NCI-H2107 treated with DMSO at 0.1 percent for 48 hours (cell line): ENCODE results near the gene NCOA1.
A peak's percentile ranks its signal among the peaks of the same experiment; 100 is the strongest.
"Not testable (repeated sequence)": the region's sequence is repeated elsewhere in the genome, so short reads cannot be mapped to it uniquely, and the experiment has no call there.

Experiments
- DNase-seq: peaks from one replicate; lab custom pipeline; 2025; ENCODE audit not compliant: unreplicated experiment; lab: John Stamatoyannopoulos, UW

NCOA1 gene

DNA sequence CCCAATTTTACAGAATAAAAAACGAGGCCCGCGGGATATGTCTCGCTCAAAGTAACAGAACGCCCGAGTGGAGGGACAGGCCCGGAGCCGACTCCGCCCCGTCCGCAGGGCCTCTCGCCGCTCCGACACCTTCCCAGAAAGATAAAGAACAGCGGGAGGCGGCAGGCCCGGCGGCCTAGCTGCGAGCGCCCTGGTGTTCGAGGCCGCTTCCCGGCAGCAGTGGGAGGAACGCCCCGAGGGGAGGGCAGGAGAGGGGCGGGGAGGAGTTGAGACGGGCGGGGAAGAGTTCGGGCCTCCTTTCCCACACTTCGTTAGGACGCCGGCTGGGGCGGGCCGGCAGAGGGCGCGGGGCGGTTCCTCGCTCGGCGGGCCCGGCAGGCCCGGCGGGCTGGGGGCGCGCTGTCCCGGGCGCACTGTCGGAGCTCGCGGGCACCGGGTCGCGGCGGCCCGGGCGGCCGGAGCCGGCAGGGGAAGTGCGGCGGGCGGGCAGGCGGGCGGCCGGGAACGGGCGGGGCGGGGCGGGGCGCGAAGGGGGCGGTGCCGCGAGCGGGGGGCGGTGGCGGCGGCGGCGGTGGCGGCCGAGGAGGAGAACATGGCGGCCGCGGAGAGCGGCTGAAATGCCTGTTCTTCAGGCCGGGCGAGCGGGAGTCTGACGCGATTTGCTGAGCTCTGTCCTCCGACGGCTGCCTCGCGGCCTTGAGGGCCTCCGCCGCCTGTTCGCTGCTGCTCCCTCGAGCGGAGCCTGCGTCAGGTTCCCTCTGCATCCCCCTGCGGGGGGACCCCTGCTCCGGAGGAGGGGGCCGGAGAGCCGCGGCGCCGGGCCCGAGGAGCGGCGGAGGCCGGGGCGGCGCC lies at the start of gene NCOA1:
Gene NCOA1 (plus strand): TSS at position 565 of the 852 bp plus-strand sequence. CDS start 167,424 bp downstream, outside the sequence.
- DNase-seq: peak; percentile 64

DNA sequence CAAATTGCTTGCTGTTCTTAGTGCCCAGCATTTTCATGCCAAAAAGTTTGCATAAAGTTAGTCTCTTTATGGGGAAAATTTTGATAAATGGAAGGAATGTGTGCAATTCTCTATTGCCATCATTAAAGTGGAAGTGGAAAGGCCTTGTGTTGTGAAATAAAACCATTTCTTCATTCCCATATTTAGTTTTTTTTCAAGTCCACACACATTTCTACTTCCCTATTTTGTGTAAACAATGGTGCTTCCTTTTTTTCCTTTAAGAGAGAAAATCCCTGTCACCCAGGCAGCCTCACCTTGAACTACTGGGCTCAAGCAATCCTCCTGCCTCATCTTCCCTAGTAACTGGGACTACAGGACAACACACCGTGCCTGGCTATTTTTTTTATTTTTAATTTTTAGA lies 42.3 kb upstream of the NCOA1 start:
- DNase-seq: no peak

DNA sequence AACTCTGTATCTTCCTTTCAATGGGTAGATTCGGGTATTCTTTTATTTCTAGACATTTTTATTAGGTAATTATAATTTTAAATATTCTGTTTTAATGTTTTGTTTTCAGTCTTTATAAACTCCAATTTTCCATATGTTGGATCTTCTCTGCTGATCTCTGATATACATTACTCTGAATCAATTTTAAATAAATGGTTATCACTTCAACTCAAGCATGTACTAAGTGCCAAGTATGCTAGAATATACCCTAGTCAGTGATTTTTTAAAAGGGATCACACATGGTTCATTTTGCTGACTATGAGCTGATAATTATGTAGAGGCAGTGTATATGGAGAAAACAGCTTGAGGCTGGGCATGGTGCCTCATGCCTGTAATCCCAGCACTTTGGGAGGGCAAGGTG lies 41.7 kb upstream of the NCOA1 start:
- DNase-seq: no peak

DNA sequence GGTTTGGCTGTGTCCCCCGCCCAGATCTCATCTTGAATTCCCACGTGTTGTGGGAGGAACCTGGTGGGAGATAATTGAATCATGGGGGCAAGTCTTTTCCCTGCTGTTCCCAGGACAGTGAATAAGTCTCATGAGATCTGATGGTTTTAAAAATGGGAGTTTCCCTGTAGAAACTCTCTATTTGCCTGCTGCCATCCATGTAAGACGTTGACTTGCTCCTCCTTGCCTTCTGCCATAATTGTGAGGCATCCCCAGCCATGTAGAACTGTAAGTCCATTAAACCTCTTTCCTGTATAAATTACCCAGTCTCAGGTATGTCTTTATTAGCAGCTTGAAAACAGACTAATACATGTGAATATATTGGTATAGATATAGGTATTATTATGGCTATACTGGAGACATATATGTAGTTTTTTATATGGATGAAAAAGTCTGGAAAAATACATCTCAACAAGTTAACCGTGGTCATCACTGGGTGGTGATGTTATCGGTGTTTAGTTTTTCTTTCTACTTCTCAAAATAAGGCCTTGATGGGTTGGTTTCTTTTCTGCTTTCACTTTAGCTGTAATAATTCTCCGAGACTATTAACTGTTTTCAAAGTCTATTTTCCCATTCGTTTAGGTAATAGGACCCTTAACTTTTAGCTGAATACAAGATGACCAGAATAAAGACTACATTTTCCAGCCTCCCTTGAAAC lies 39.1 kb upstream of the NCOA1 start:
- no peak for DNase-seq

GRCh38 chr2:24452502-24452885 lies 38.6 kb upstream of the NCOA1 start:
- DNase-seq: no peak

GRCh38 chr2:24453379-24454073 lies 37.5 kb upstream of the NCOA1 start:
- DNase-seq: no peak

GRCh38 chr2:24454294-24454693 lies 36.8 kb upstream of the NCOA1 start:
- no peak for DNase-seq

DNA sequence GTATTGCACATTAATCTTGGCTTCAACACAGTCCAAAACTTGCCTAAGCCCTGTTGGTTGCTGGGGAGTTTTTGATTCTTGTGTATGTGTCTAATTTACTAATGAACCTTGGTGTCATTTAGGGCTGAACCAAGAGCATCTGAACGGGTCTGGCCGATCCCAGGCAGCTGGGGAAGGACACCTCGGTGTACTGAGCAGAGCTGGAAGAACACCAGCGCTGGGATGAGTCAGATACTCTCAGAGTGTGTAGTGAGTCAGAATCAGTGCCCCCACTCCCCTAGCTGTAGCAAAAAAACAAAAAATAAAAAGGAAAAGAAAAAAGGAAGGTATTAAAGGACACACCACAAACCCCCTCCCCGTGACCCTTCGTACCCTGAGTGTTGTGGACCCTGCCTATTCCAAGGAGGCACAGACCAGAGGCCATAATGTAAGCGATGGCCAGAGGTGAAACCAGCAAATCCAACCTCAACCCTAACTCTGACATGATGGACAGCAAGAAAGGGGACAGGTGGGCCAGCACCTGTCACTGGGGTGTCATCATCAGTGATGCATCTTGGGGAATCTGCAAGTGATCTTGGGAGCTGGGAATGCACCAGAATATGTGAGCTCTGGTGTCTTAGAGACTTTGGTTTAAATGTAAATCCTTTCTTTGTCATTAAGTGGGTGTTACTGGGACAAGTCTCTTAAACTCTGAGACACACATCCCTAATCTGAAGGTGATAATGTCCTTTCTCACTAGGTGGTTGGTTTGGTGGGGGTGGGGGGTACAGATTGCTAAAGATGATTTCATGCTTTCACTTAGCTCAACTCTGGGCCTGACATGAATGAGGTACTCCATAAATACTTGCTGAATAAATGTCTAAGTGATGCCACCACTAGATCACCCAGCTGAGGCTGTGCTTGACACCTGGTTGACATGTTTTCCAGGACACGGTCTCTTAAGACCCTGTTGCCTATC lies 34.2 kb upstream of the NCOA1 start:
- no peak for DNase-seq

DNA sequence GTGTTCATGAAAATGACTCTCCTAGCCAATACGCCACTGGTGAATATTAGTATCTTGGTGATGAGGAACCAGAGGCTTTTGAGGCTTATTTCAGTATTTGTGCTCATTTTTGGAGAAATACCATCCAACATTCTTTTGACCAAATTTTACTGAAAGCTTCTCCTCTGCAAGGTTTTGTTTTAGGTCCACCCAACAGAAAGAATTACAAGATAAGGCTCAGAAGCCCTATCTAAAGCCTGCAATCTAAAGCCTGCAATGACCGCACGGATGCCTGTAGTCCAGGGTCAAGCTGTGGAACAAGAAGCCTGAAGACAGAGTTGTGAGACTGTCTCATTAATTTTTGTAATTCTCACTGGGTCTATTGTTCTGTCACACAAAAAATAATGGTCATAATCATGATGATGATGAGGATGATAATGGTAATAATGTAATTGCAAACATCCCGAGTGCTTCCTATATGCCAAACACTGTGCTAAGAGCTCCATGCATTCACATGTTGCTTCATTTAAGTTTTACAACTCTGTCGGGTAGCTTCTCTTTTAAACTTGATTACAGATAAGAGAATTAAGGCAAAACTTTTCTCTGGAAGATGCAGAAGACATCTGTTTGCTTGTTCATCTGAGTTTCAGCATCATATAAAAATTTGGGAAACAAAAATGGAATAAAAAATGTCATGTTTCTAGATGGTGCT lies 33.2 kb upstream of the NCOA1 start:
- DNase-seq: no peak

GRCh38 chr2:24459224-24460161 lies 31.6 kb upstream of the NCOA1 start:
- DNase-seq: no peak

DNA sequence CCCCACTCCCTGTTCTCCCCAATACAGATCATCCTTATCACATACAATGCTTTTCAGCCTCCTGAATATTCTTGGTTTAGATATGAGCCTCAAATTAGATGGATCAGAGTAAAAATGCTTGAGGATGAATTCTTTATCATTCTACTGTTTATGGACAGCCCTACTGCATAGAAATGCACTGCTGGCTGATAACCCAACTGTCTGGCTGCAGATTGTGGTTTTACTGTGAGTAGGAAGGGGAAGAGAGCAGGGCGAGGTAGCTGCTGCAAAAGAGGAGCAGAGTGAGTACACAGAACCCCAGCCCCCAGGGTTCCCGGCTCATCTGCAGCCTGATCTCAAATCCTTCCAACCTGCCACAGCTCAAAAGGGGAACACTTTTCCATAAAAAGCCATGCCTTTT lies 29.4 kb upstream of the NCOA1 start:
- DNase-seq: no peak

- DNase-seq: no peak
Observed at GRCh38 chr2:24463271-24463670, 27.8 kb upstream of the NCOA1 start.

- DNase-seq: no peak
Observed at GRCh38 chr2:24466871-24467870, 23.9 kb upstream of the NCOA1 start.

GRCh38 chr2:24468453-24468852 lies 22.6 kb upstream of the NCOA1 start:
- not testable (repeated sequence) for DNase-seq

- DNase-seq: no peak
Observed at GRCh38 chr2:24469148-24469650, 21.9 kb upstream of the NCOA1 start.

- DNase-seq: no peak
Observed at GRCh38 chr2:24471662-24472061, 19.4 kb upstream of the NCOA1 start.

GRCh38 chr2:24472416-24472815 lies 18.6 kb upstream of the NCOA1 start:
- no peak for DNase-seq

DNA sequence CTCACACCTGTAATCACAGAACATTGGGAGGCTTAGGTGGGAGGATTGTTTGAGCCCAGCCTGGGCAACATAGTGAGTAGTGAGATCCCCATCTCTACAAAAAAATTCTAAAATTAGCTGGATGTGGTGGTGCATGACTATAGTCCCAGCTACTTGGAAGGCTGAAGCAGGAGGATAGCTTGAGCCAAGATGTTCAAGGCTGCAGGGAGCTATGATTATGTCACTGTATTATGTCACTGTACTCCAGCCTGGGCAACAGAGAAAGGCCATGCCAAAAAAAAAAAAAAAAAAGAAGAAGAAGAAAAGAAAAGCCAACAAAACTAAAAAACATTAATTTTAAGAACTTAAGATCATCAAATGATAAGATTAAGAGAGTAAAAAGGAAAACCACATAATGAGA lies 17.4 kb upstream of the NCOA1 start:
- DNase-seq: no peak
